Measurements from ENCODE around the gene RIPOR3. TPM values are rescaled to one million over a fixed set of nuclear protein-coding genes. Genes with fewer than 3 reads are reported as not detected.

The RIPOR3 gene
- total RNA-seq, 1 donor from 2014 or later: 0.44 TPM

GRCh38 chr20:50551288-50551687 lies 140.1 kb downstream of the RIPOR3 start:
- H3K4me1 Mint-ChIP-seq: no peaks in the 10 kb centered on the region
- no peak overlapping the region for H3K4me3 Mint-ChIP-seq
- no peaks in the 10 kb centered on the region for H3K36me3 Mint-ChIP-seq (ENCODE audit: low read depth)
- H3K27me3 Mint-ChIP-seq (ENCODE audit: low read depth): no peaks in the 10 kb centered on the region
- TF ChIP-seq CTCF (conservative IDR thresholded peaks at IDR 0.05): no peak
- H3K27ac Mint-ChIP-seq (ENCODE audit: unreplicated experiment): no peak overlapping the region
- DNase-seq (ENCODE audit: low read depth, low spot score): no peak
- H3K9me3 Mint-ChIP-seq: no peaks in the 10 kb centered on the region

- H3K4me1 Mint-ChIP-seq: no peaks in the 10 kb centered on the region
- H3K4me3 Mint-ChIP-seq: no peak overlapping the region
- TF ChIP-seq CTCF (conservative IDR thresholded peaks at IDR 0.05): no peak
- H3K9me3 Mint-ChIP-seq: no peaks in the 10 kb centered on the region
- H3K36me3 Mint-ChIP-seq (ENCODE audit: low read depth): no peaks in the 10 kb centered on the region
- no peak for DNase-seq (ENCODE audit: low read depth, low spot score)
- H3K27me3 Mint-ChIP-seq (ENCODE audit: low read depth): no peaks in the 10 kb centered on the region
- no peak overlapping the region for H3K27ac Mint-ChIP-seq (ENCODE audit: unreplicated experiment)
Observed at GRCh38 chr20:50550531-50550930, 140.8 kb downstream of the RIPOR3 start.

- Mint-ChIP-seq H3K27ac (ENCODE audit: unreplicated experiment) (no peak overlapping the region), H3K27me3 (ENCODE audit: low read depth) (no peaks in the 10 kb centered on the region), H3K9me3 (no peaks in the 10 kb centered on the region), H3K4me1 (no peaks in the 10 kb centered on the region), H3K4me3 (no peak overlapping the region), H3K36me3 (ENCODE audit: low read depth) (no peaks in the 10 kb centered on the region)
- no peak for TF ChIP-seq CTCF (conservative IDR thresholded peaks at IDR 0.05)
- no peak for DNase-seq (ENCODE audit: low read depth, low spot score)
Observed at GRCh38 chr20:50548396-50548795, 142.9 kb downstream of the RIPOR3 start.

- Mint-ChIP-seq H3K4me1 (no peaks in the 10 kb centered on the region), H3K27me3 (ENCODE audit: low read depth) (no peaks in the 10 kb centered on the region), H3K36me3 (ENCODE audit: low read depth) (no peaks in the 10 kb centered on the region), H3K9me3 (no peaks in the 10 kb centered on the region), H3K4me3 (no peak overlapping the region), H3K27ac (ENCODE audit: unreplicated experiment) (no peak overlapping the region)
- no peak for DNase-seq (ENCODE audit: low read depth, low spot score)
- TF ChIP-seq CTCF (conservative IDR thresholded peaks at IDR 0.05): no peak
Observed at GRCh38 chr20:50547964-50548363, 143.4 kb downstream of the RIPOR3 start.

GRCh38 chr20:50546729-50547314 lies 144.5 kb downstream of the RIPOR3 start:
- H3K9me3 Mint-ChIP-seq: no peaks in the 10 kb centered on the region
- H3K27ac Mint-ChIP-seq (ENCODE audit: unreplicated experiment): no peak overlapping the region
- H3K4me1 Mint-ChIP-seq: no peaks in the 10 kb centered on the region
- H3K4me3 Mint-ChIP-seq: no peak overlapping the region
- H3K36me3 Mint-ChIP-seq (ENCODE audit: low read depth): no peaks in the 10 kb centered on the region
- no peaks in the 10 kb centered on the region for H3K27me3 Mint-ChIP-seq (ENCODE audit: low read depth)
- TF ChIP-seq CTCF (conservative IDR thresholded peaks at IDR 0.05): no peak
- DNase-seq (ENCODE audit: low read depth, low spot score): no peak

Measured in neural crest cell (in vitro differentiated cells).